GM12892 (cell line): ENCODE data around the gene CRYBG1.

Experiments
- POLR2A ChIP-seq: IDR thresholded peaks from 2 replicates; pipeline ENCODE4 v1.6.1; 2011; ENCODE audit warnings: low read depth, low read length, control low read depth
- POLR2AphosphoS5 ChIP-seq: IDR thresholded peaks from 2 replicates; pipeline ENCODE4 v1.6.1; 2011; ENCODE audit warnings: low read depth, low read length, control low read depth

DNA sequence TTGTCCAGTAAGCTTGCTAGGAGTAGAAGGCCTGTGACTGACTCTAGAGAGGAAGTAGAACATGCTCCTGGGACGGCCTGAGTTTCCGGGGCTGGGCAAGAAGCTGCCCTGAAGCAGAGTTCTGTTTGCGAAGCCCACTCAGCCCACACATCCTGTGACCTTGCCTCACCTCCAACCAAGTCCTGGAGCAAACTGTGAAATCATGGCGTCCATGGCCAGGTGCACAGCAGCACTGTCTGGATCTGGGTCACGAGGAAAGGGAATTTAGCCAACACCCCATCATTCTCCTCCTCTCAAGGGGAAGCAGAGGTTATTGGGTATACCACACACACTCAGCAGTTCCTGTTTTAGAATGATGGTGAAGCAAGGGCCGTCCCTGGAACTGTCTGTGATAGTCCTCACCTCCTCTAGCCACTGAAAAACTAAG is 87.5 kb downstream of the CRYBG1 start:
- TF ChIP-seq POLR2AphosphoS5 (no peak), POLR2A (no peak)
